OCI-LY1 (cell line): ENCODE measurements around the gene TMPRSS5.

Experiments
- H2AFZ ChIP-seq: fragments of 200-600 bp; sonication (generic), shearing (Covaris generic); 2 replicates; pipeline ENCODE4 v1.6.0; 2014; ENCODE audit warnings: antibody characterized with exemption, mild to moderate bottlenecking, low read length
- H3F3A ChIP-seq: fragments of 200-600 bp; sonication (generic), shearing (Covaris generic); 2 replicates; pipeline ENCODE4 v1.6.0; 2014; ENCODE audit warnings: mild to moderate bottlenecking, antibody characterized with exemption, low read length, moderate library complexity; ENCODE audit not compliant: insufficient read depth
- H3K27ac ChIP-seq: fragments of 200-600 bp; sonication (generic); 2 replicates; pipeline ENCODE4 v1.5.1; 2014; ENCODE audit warnings: low read length, mixed run types, mild to moderate bottlenecking, low read depth; ENCODE audit not compliant: poor library complexity, severe bottlenecking
- H3K27me3 ChIP-seq: fragments of 200-600 bp; sonication (generic); 2 replicates; pipeline ENCODE4 v1.6.0; 2014; ENCODE audit warnings: antibody characterized with exemption, mild to moderate bottlenecking, low read length, moderate library complexity; ENCODE audit not compliant: insufficient read depth
- H3K36me3 ChIP-seq: fragments of 200-600 bp; sonication (generic); 2 replicates; pipeline ENCODE4 v1.6.1; 2014; ENCODE audit warnings: mild to moderate bottlenecking, antibody characterized with exemption, low read length, moderate library complexity, mixed read lengths; ENCODE audit not compliant: insufficient read depth
- H3K4me1 ChIP-seq: fragments of 200-600 bp; sonication (generic); 2 replicates; pipeline ENCODE4 v1.5.1; 2014; ENCODE audit warnings: mild to moderate bottlenecking, low read length, moderate library complexity; ENCODE audit not compliant: insufficient read depth, severe bottlenecking
- H3K4me2 ChIP-seq: fragments of 200-600 bp; sonication (generic), shearing (Covaris generic); 2 replicates; pipeline ENCODE4 v1.6.1; 2014; ENCODE audit warnings: low read length
- H3K4me3 ChIP-seq: fragments of 200-600 bp; sonication (generic); 2 replicates; pipeline ENCODE4 v1.5.1; 2014; ENCODE audit warnings: low read length, low read depth, mild to moderate bottlenecking, mixed read lengths; ENCODE audit not compliant: poor library complexity, severe bottlenecking
- H3K79me2 ChIP-seq: fragments of 200-600 bp; shearing (Covaris generic); 2 replicates; pipeline ENCODE4 v1.6.1; 2016; ENCODE audit warnings: mixed run types, low read length, mixed read lengths; ENCODE audit not compliant: insufficient read depth
- H3K9ac ChIP-seq: fragments of 200-600 bp; sonication (generic), shearing (Covaris generic); 2 replicates; pipeline ENCODE4 v1.6.1; 2014; ENCODE audit warnings: mild to moderate bottlenecking, low read length, mixed read lengths
- H3K9me2 ChIP-seq: fragments of 200-600 bp; sonication (generic), shearing (Covaris generic); 2 replicates; pipeline ENCODE4 v1.6.1; 2014; ENCODE audit warnings: low read depth, mild to moderate bottlenecking, low read length, mixed read lengths
- H3K9me3 ChIP-seq: fragments of 200-600 bp; shearing (Covaris generic); 2 replicates; pipeline ENCODE4 v1.6.1; 2014; ENCODE audit warnings: low read length, mixed read lengths
- H4K20me1 ChIP-seq: fragments of 200-600 bp; sonication (generic), shearing (Covaris generic); 2 replicates; pipeline ENCODE4 v1.6.0; 2016; ENCODE audit warnings: mild to moderate bottlenecking, low read length; ENCODE audit not compliant: insufficient read depth
- EZH2 ChIP-seq: fragments of 200-600 bp; sonication (generic), shearing (Covaris generic); IDR thresholded peaks from 2 replicates; pipeline ENCODE4 v1.8.0; 2017; ENCODE audit warnings: borderline replicate concordance, mixed run types, mild to moderate bottlenecking, antibody characterized with exemption, low read length, moderate library complexity, mixed read lengths
- TF ChIP-seq, protein P1 (sequence below): fragments of 200-600 bp; sonication (generic), shearing (Covaris generic); IDR thresholded peaks from 2 replicates; pipeline ENCODE4 v1.5.1; 2017; ENCODE audit warnings: mild to moderate bottlenecking, antibody characterized with exemption, low read length, moderate library complexity, mixed read lengths

The TMPRSS5 gene

DNA sequence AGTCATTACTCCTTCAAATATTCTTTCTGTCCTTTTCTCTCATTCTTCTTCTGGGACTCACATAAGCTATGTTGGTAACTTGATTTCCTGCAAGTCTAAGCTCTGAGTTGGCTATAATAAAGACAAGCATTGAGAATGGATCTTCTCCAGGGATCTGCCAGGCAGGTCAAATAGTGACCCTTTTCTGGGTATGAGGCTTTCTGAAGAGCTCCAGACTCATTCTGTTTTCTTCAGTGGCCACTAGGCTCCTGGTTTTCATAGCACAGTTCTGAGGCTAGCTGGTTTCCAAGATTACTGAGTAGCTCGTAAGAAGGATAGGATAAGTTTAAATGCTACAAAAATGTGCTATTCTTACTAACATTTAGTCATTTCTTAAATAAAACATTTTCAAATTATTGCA is 38.3 kb downstream of the TMPRSS5 start:
- Histone ChIP-seq H3F3A (no peaks in the 10 kb centered on the region), H3K27ac (no peak overlapping the region), H3K4me2 (no peak overlapping the region), H3K27me3 (no peaks in the 10 kb centered on the region), H3K4me3 (no peak overlapping the region), H2AFZ (no peak overlapping the region), H3K4me1 (no peaks in the 10 kb centered on the region), H3K79me2 (no peaks in the 10 kb centered on the region), H3K9me3 (no peaks in the 10 kb centered on the region), H4K20me1 (no peaks in the 10 kb centered on the region), H3K9me2 (no peaks in the 10 kb centered on the region), H3K36me3 (no peaks in the 10 kb centered on the region), H3K9ac (no peak overlapping the region)
- TF ChIP-seq, protein P1, sequence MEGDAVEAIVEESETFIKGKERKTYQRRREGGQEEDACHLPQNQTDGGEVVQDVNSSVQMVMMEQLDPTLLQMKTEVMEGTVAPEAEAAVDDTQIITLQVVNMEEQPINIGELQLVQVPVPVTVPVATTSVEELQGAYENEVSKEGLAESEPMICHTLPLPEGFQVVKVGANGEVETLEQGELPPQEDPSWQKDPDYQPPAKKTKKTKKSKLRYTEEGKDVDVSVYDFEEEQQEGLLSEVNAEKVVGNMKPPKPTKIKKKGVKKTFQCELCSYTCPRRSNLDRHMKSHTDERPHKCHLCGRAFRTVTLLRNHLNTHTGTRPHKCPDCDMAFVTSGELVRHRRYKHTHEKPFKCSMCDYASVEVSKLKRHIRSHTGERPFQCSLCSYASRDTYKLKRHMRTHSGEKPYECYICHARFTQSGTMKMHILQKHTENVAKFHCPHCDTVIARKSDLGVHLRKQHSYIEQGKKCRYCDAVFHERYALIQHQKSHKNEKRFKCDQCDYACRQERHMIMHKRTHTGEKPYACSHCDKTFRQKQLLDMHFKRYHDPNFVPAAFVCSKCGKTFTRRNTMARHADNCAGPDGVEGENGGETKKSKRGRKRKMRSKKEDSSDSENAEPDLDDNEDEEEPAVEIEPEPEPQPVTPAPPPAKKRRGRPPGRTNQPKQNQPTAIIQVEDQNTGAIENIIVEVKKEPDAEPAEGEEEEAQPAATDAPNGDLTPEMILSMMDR: no peak
- no peak for TF ChIP-seq EZH2

DNA sequence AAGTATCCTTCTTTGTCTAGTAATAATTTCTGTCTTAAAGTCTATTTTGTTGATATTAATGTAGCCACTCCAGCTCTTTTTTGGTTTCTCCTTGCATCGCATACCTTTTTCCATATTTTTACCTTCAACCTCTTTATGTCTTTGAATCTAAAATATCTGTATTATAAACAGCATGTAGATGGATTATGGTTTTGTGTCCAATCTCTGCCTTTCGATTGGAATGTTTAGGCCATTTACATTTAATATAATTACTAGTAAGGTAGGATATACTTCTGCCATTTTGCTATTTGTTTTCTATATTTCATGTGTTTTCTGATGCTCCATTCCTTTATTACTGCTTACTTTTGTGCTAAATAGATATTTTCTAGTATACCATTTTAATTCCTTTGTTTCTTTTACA is 39.5 kb downstream of the TMPRSS5 start:
- Histone ChIP-seq H3K4me2 (no peak overlapping the region), H3K27me3 (no peaks in the 10 kb centered on the region), H3K27ac (no peak overlapping the region), H3K36me3 (no peaks in the 10 kb centered on the region), H2AFZ (no peak overlapping the region), H3K9me3 (no peaks in the 10 kb centered on the region), H3K4me1 (no peaks in the 10 kb centered on the region), H3K4me3 (no peak overlapping the region), H4K20me1 (no peaks in the 10 kb centered on the region), H3K79me2 (no peaks in the 10 kb centered on the region), H3K9me2 (no peaks in the 10 kb centered on the region), H3F3A (no peaks in the 10 kb centered on the region), H3K9ac (no peak overlapping the region)
- TF ChIP-seq, protein P1: no peak
- no peak for TF ChIP-seq EZH2

DNA sequence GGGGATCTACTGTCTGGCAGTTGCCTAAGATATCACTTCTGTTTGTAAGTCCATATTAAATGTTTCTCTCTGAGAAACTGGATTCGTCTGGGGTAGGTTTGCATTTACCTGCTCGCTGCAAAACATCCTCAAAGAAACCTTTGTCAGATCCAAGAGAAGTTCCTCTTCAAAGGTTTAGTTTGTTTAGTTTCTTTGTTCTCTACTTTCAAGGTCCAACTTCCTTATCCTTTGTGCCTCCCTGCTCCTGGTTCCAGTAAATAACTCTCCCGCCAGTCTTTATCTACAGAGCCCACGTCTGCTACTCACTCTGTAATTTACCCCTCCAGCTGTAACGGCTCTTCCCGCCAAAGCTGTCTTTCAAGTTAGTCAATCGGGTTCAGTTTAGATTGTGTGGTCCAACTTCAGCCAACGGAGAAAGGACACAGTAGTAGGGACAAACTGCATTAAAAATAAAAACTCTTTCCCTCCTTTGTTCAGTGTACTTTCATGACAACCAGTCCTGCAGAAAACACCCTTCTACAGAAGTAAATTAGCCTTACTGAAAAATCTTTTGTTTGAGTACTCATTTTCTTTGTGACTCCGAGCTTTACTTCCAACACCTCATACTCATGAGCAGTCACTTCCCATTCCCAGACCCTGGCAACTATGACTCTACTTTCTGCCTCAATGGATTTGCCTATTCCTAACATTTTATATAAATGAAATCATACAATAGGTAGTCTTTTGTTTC is 41.0 kb downstream of the TMPRSS5 start:
- no peaks in the 10 kb centered on the region for H4K20me1 ChIP-seq
- no peaks in the 10 kb centered on the region for H3F3A ChIP-seq
- H3K27ac ChIP-seq: no peak overlapping the region
- H3K4me2 ChIP-seq: no peak overlapping the region
- TF ChIP-seq EZH2: no peak
- H2AFZ ChIP-seq: no peak overlapping the region
- H3K4me3 ChIP-seq: no peak overlapping the region
- H3K4me1 ChIP-seq: no peaks in the 10 kb centered on the region
- no peaks in the 10 kb centered on the region for H3K36me3 ChIP-seq
- no peak overlapping the region for H3K9ac ChIP-seq
- H3K79me2 ChIP-seq: no peaks in the 10 kb centered on the region
- no peaks in the 10 kb centered on the region for H3K9me2 ChIP-seq
- no peaks in the 10 kb centered on the region for H3K27me3 ChIP-seq
- H3K9me3 ChIP-seq: no peaks in the 10 kb centered on the region
